Germinal center (tissue), 1 donor: ENCODE results near the gene PLCXD3.
"Not testable (repeated sequence)": the region's sequence is repeated elsewhere in the genome, so short reads cannot be mapped to it uniquely, and the experiment has no call there.

ENCODE experiments used
- DNase-seq: peaks from one replicate; pipeline ENCODE4 v3.0.0; 2012; ENCODE audit warnings: mixed read lengths, low spot score

The PLCXD3 gene

GRCh38 chr5:41485533-41485932, 24.9 kb downstream of the PLCXD3 start:
- DNase-seq = no peak

GRCh38 chr5:41482715-41483114, 27.7 kb downstream of the PLCXD3 start:
- DNase-seq = no peak

GRCh38 chr5:41482173-41482572, 28.2 kb downstream of the PLCXD3 start:
- DNase-seq = no peak

GRCh38 chr5:41471571-41472208, 38.7 kb downstream of the PLCXD3 start:
- DNase-seq = not testable (repeated sequence)

- DNase-seq = no peak
Observed at GRCh38 chr5:41465493-41466171, 44.8 kb downstream of the PLCXD3 start.

- DNase-seq = no peak
Observed at GRCh38 chr5:41459557-41459956, 50.8 kb downstream of the PLCXD3 start.

GRCh38 chr5:41457094-41457493, 53.3 kb downstream of the PLCXD3 start:
- DNase-seq = no peak

GRCh38 chr5:41452506-41452905, 57.9 kb downstream of the PLCXD3 start:
- DNase-seq = no peak

GRCh38 chr5:41447650-41448510, 62.5 kb downstream of the PLCXD3 start:
- DNase-seq = no peak

GRCh38 chr5:41445937-41446563, 64.4 kb downstream of the PLCXD3 start:
- no peak for DNase-seq

- DNase-seq = no peak
Observed at GRCh38 chr5:41435276-41435675, 75.1 kb downstream of the PLCXD3 start.

GRCh38 chr5:41433552-41434181, 76.7 kb downstream of the PLCXD3 start:
- DNase-seq = no peak

- DNase-seq = no peak
Observed at GRCh38 chr5:41432481-41433253, 77.7 kb downstream of the PLCXD3 start.

GRCh38 chr5:41427505-41427904, 82.9 kb downstream of the PLCXD3 start:
- no peak for DNase-seq

- no peak for DNase-seq
Observed at GRCh38 chr5:41425736-41426135, 84.7 kb downstream of the PLCXD3 start.

GRCh38 chr5:41420492-41421067, 89.8 kb downstream of the PLCXD3 start:
- no peak for DNase-seq

GRCh38 chr5:41418220-41419031, 92.0 kb downstream of the PLCXD3 start:
- DNase-seq = no peak

- DNase-seq = no peak
Observed at GRCh38 chr5:41416336-41416735, 94.1 kb downstream of the PLCXD3 start.

GRCh38 chr5:41415242-41415641, 95.2 kb downstream of the PLCXD3 start:
- no peak for DNase-seq

GRCh38 chr5:41414598-41414997, 95.8 kb downstream of the PLCXD3 start:
- no peak for DNase-seq
